K562 (cell line): ENCODE data around the gene ZBTB9. TPM values are rescaled to one million over a fixed set of nuclear protein-coding genes. Genes with fewer than 3 reads are reported as not detected.
A peak's percentile ranks its signal among the peaks of the same experiment; 100 is the strongest.

Experiments used
- ADNP ChIP-seq: fragments of 200-800 bp; sonication (Bioruptor generic); IDR thresholded peaks from 2 replicates; pipeline ENCODE4 v1.6.1; 2016; ENCODE audit warnings: missing genetic modification characterization, missing compliant biosample characterization
- ARNT ChIP-seq, 2 experiments: fragments of 450-650 bp; IDR thresholded peaks; 2 replicates each; pipeline ENCODE4 v1.6.1; 2016; ENCODE audit warnings: mild to moderate bottlenecking in 1 of 2
- BMI1 ChIP-seq: fragments of 150-350 bp; IDR thresholded peaks from 2 replicates; pipeline ENCODE4 v1.6.1; 2014; ENCODE audit warnings: low read length
- CBFA2T2 ChIP-seq: fragments of 450-650 bp; conservative IDR thresholded peaks from 2 replicates; pipeline ENCODE4 v1.6.1; 2017; ENCODE audit warnings: mild to moderate bottlenecking
- HCFC1 ChIP-seq: IDR thresholded peaks from 2 replicates; pipeline ENCODE4 v1.6.1; 2012; ENCODE audit warnings: low read depth, low read length, improper control_type of control experiment
- MGA ChIP-seq: fragments of 450-650 bp; IDR thresholded peaks from 2 replicates; pipeline ENCODE4 v1.6.1; 2016; ENCODE audit warnings: mild to moderate bottlenecking, moderate library complexity
- POU5F1 ChIP-seq: fragments of 150-350 bp; IDR thresholded peaks from 2 replicates; pipeline ENCODE4 v1.6.1; 2014; ENCODE audit warnings: borderline replicate concordance, low read length, low read depth, mild to moderate bottlenecking; ENCODE audit not compliant: partially characterized antibody
- SAFB2 ChIP-seq: fragments of 200-400 bp; formaldehyde crosslinking; IDR thresholded peaks from 2 replicates; pipeline ENCODE4 v1.6.1; 2018; ENCODE audit warnings: borderline replicate concordance, low read length, low read depth, moderate library complexity; ENCODE audit not compliant: severe bottlenecking
- TAF1 ChIP-seq: IDR thresholded peaks from 2 replicates; pipeline ENCODE4 v1.6.1; 2011; ENCODE audit warnings: mild to moderate bottlenecking, low read length, moderate library complexity; ENCODE audit not compliant: insufficient read depth, control insufficient read depth, severe bottlenecking; ENCODE audit errors: extremely low read depth
- TCF3 ChIP-seq: sonication (generic); formaldehyde crosslinking; IDR thresholded peaks from 2 replicates; pipeline ENCODE4 v1.4.0; 2020; ENCODE audit warnings: mild to moderate bottlenecking, missing genetic modification reagents
- ZBTB9 ChIP-seq: fragments of 450-650 bp; formaldehyde crosslinking; IDR thresholded peaks from 2 replicates; pipeline ENCODE4 v1.4.0; 2020; ENCODE audit warnings: mild to moderate bottlenecking, moderate library complexity
- ZEB2 ChIP-seq: fragments of 450-650 bp; IDR thresholded peaks from 2 replicates; pipeline ENCODE4 v1.6.1; 2016
- ZNF133 ChIP-seq: fragments of 250-450 bp; sonication (Bioruptor Pico); IDR thresholded peaks from 2 replicates; pipeline ENCODE4 v1.4.0; 2020; ENCODE audit warnings: mild to moderate bottlenecking
- ZNF143 ChIP-seq: sonication (generic); formaldehyde crosslinking; IDR thresholded peaks from 2 replicates; pipeline ENCODE4 v1.9.0; 2022; ENCODE audit warnings: mild to moderate bottlenecking, missing genetic modification reagents
- ZNF668 ChIP-seq: fragments of 250-450 bp; sonication (Bioruptor Pico); IDR thresholded peaks from 2 replicates; pipeline ENCODE4 v1.8.0; 2022; ENCODE audit warnings: mild to moderate bottlenecking, inconsistent platforms
- ZSCAN32 ChIP-seq: fragments of 450-650 bp; formaldehyde crosslinking; IDR thresholded peaks from 2 replicates; pipeline ENCODE4 v1.4.0; 2020; ENCODE audit warnings: mild to moderate bottlenecking, moderate library complexity
- polyA plus RNA-seq, 8 experiments: library from polyadenylated mRNA; depleted of rRNA in 4 of 8; stranded (reverse) in 5 of 8; unstranded in 3 of 8; fragments of >200 nt; fragmentation: Nextera tagmentation in 2 of 8; fragmentation: Illumina TruSeq in 1 of 8; extraction: Ambion mirVana in 2 of 8; extraction: Trizol in 1 of 8; gene quantifications; 2 replicates each; pipeline versions ENCODE4 v1.2.1 to v1.2.3, GENCODE V29; 2011 to 2014; ENCODE audit warnings: inconsistent platforms in 1 of 8, missing spikeins in 1 of 8
- total RNA-seq, 7 experiments: library from RNA; depleted of rRNA in 6 of 7; stranded (reverse); fragments of >200 nt in 6 of 7; fragmentation: Illumina TruSeq in 2 of 7; extraction: Trizol in 2 of 7; gene quantifications; 2 replicates each; pipeline versions ENCODE4 v1.2.1 to v1.2.3, GENCODE V29; 2011 to 2021; ENCODE audit warnings: low replicate concordance in 1 of 7

The ZBTB9 gene
- total and polyA plus RNA-seq, 9 of the 15 experiments (the other 6 are each of a cell fraction or from before 2014, with no cell fraction given): 1.9 to 19.5 (median 10.4) TPM

GRCh38 chr6:33420491-33421343 lies 33.7 kb upstream of the ZBTB9 start (continued):
- peak; percentile 66 to 80; a peak in 2 of 4 replicates for TF ChIP-seq ARNT (IDR thresholded peaks at IDR 0.05)
- TF ChIP-seq TCF3: no peak
- 0 out of 2 replicates have a peak, but pooled peaks have one; percentile 7 for TF ChIP-seq BMI1
- TF ChIP-seq ZEB2: peak; percentile 94
- peak; percentile 31; the same call in 1 of the 2 replicates for TF ChIP-seq MGA
- TF ChIP-seq ZNF133: no peak
- TF ChIP-seq ZBTB9: no peak
- TF ChIP-seq SAFB2: no peak
- TF ChIP-seq ZNF668 (CRISPR knock-in tag): no peak
- peak; percentile 74 for TF ChIP-seq HCFC1
- no peak for TF ChIP-seq TAF1
- TF ChIP-seq CBFA2T2: peak; percentile 46
- TF ChIP-seq POU5F1: no peak
- no peak for TF ChIP-seq ZNF143 (CRISPR knock-in tag)
- no peak for TF ChIP-seq ZSCAN32
- no peak for TF ChIP-seq ADNP (tag)
